ENCODE measurements around the gene ENAH. TPM values are rescaled to one million over a fixed set of nuclear protein-coding genes. Genes with fewer than 3 reads are reported as not detected.
"Not testable (repeated sequence)": the region's sequence is repeated elsewhere in the genome, so short reads cannot be mapped to it uniquely, and the experiment has no call there.

Gene ENAH
- total RNA-seq, 1 experiment from 2014 or later = 121 TPM

DNA sequence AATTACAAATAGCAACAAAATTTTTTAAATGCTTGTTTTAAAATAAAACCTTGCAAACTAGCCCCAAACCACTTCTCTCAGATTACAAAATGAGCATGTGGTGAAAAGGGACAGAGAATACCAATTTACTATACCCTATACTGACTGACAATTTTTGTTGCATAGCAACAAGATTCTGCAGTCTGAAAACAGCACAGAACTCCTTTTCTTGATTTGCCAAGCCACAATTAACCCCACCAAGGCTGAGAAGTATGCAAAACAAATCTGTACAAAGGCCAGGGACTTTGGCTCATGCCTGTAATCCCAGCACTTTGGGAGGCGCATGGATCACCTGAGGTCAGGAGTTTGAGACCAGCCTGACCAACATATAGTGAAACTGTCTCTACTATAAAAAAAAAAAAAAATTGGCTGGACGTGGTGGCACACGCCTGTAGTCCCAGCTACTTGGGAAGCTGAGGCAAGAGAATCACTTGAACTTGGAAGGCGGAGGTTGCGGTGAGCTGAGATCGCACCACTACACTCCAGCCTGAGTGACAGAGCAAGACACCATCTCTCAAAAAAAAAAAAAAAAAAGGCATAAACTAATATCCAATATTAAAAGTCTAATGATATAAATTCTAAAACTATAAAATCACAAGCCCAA lies 21.8 kb downstream of the ENAH start:
- H3K36me3 ChIP-seq = peaks cover 17% of the 10 kb centered on the region
- no peaks in the 10 kb centered on the region for H3K27me3 ChIP-seq
- H3K4me3 ChIP-seq = no peak overlapping the region
- H3K9me3 ChIP-seq = no peaks in the 10 kb centered on the region
- DNase-seq = no peak

- no peaks in the 10 kb centered on the region for H3K27me3 ChIP-seq
- no peak for DNase-seq
- no peaks in the 10 kb centered on the region for H3K9me3 ChIP-seq
- no peak overlapping the region for H3K4me3 ChIP-seq
- H3K36me3 ChIP-seq = peaks cover 15% of the 10 kb centered on the region
Measured at GRCh38 chr1:225629483-225629882, 23.4 kb downstream of the ENAH start.

DNA sequence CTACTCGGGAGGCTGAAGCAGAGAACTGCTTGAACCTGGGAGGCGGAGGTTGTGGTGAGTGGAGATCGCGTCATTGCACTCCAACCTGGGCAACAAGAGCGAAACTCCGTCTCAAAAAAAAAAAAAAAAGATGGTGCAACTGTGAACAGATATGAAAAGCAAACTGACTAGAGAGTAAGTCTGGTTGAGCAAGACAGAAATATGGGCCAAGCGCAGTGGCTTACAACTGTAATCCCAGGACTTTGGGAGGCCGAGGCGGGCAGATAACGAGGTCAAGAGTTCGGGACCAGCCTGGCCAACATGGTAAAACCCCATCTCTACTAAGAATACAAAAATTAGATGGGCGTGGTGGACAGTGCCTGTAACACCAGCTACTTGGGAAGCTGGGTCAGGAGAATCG lies 24.1 kb downstream of the ENAH start:
- H3K27me3 ChIP-seq, H3K4me3 ChIP-seq, DNase-seq, H3K9me3 ChIP-seq: not testable (repeated sequence)
- H3K36me3 ChIP-seq = peaks cover 10% of the 10 kb centered on the region

GRCh38 chr1:225627304-225627947 lies 25.5 kb downstream of the ENAH start:
- no peaks in the 10 kb centered on the region for H3K9me3 ChIP-seq
- H3K4me3 ChIP-seq = no peak overlapping the region
- no peak for DNase-seq
- no peaks in the 10 kb centered on the region for H3K27me3 ChIP-seq
- peaks cover 17% of the 10 kb centered on the region; the same call in 1 of the 2 replicates for H3K36me3 ChIP-seq

DNA sequence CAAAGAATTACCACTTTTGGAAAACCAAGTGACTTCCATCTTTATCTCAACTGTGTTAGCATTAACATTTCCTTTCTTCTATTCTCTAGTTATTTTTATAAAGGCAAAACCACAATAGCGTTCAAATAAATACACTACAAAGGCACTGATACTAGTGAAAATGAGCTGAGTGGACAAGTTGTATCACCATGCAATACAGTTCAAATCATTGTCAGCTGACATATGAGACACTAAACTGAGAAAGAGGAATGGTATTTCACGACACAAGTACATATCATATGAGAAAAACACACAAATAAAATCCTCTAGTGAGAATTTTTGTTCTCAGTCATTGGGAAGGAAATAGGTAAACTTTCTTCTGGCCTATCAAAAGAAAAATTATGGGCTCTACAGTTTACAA lies 26.2 kb downstream of the ENAH start:
- no peak for DNase-seq
- no peaks in the 10 kb centered on the region for H3K9me3 ChIP-seq
- H3K4me3 ChIP-seq = no peak overlapping the region
- no peaks in the 10 kb centered on the region for H3K27me3 ChIP-seq
- peaks cover 22% of the 10 kb centered on the region for H3K36me3 ChIP-seq

- H3K27me3 ChIP-seq = no peaks in the 10 kb centered on the region
- no peak for DNase-seq
- no peaks in the 10 kb centered on the region for H3K9me3 ChIP-seq
- H3K36me3 ChIP-seq = peaks cover 10% of the 10 kb centered on the region
- H3K4me3 ChIP-seq = no peak overlapping the region
Measured at GRCh38 chr1:225617956-225618355, 35.0 kb downstream of the ENAH start.

- DNase-seq = no peak
- H3K36me3 ChIP-seq = peaks cover 6% of the 10 kb centered on the region
- H3K9me3 ChIP-seq = no peaks in the 10 kb centered on the region
- H3K4me3 ChIP-seq = no peak overlapping the region
- no peaks in the 10 kb centered on the region for H3K27me3 ChIP-seq
Measured at GRCh38 chr1:225617479-225617878, 35.4 kb downstream of the ENAH start.

DNA sequence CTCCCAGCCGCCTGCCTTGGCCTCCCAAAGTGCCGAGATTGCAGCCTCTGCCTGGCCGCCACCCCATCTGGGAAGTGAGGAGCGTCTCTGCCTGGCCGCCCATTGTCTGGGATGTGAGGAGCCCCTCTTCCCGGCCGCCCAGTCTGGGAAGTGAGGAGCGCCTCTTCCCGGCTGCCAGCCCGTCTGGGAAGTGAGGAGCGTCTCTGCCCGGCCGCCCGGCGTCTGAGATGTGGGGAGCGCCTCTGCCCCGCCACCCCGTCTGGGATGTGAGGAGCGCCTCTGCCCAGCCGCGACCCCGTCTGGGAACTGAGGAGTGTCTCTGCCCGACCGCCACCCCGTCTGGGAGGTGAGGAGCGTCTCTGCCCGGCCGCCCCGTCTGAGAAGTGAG lies 37.5 kb downstream of the ENAH start:
- not testable (repeated sequence) for H3K36me3 ChIP-seq, H3K9me3 ChIP-seq, H3K27me3 ChIP-seq, DNase-seq, H3K4me3 ChIP-seq

DNA sequence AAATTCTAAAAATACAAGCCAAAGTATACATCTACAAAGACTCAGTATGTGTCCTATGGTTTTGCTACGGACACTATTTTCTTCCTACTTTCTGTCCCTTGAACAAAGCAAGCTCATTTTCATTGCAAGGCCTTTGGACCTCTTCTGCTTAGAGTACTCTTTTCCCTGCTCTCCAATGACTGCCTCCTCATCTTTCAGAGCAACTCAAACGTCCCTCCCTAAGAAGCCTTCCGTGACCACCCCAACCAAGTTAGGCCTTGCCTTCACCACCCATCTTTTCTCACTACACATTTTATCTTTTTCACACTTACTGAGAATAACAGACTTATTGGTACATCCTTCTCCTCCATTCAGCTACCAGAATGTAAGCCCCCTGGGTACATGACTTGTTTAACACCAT lies 39.9 kb downstream of the ENAH start:
- Histone ChIP-seq H3K9me3 (no peaks in the 10 kb centered on the region), H3K27me3 (no peaks in the 10 kb centered on the region), H3K36me3 (no peaks in the 10 kb centered on the region; the same call in 1 of the 2 replicates), H3K4me3 (no peak overlapping the region)
- no peak for DNase-seq

DNA sequence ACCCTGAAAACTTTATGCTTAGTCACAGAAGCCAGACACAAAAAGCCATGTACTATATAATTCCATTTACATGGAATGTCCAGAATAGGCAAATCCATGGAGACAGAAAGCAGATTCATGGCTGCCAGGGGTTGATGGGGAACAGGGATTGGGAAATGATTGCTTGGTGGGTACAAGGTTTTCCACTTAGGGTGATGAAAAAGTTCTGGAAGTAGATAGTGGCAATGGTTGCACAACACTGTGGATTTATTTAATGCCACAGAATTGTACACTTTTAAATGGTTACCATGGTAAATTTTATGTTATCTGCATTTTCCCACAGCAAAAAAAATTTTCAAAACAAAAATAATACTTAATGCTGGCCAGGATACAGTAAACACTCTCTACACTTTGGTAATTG lies 40.6 kb downstream of the ENAH start:
- no peak for DNase-seq
- no peaks in the 10 kb centered on the region for H3K9me3 ChIP-seq
- H3K4me3 ChIP-seq = no peak overlapping the region
- H3K36me3 ChIP-seq = no peaks in the 10 kb centered on the region; the same call in 1 of the 2 replicates
- H3K27me3 ChIP-seq = no peaks in the 10 kb centered on the region

- Histone ChIP-seq H3K27me3 (no peaks in the 10 kb centered on the region), H3K9me3 (no peaks in the 10 kb centered on the region), H3K36me3 (no peaks in the 10 kb centered on the region; the same call in 1 of the 2 replicates), H3K4me3 (no peak overlapping the region)
- DNase-seq = no peak
Measured at GRCh38 chr1:225611537-225612223, 41.2 kb downstream of the ENAH start.

- Histone ChIP-seq H3K27me3 (no peaks in the 10 kb centered on the region), H3K9me3 (no peaks in the 10 kb centered on the region), H3K4me3 (no peak overlapping the region), H3K36me3 (peaks cover 1% of the 10 kb centered on the region)
- no peak for DNase-seq
Measured at GRCh38 chr1:225610539-225610938, 42.4 kb downstream of the ENAH start.

DNA sequence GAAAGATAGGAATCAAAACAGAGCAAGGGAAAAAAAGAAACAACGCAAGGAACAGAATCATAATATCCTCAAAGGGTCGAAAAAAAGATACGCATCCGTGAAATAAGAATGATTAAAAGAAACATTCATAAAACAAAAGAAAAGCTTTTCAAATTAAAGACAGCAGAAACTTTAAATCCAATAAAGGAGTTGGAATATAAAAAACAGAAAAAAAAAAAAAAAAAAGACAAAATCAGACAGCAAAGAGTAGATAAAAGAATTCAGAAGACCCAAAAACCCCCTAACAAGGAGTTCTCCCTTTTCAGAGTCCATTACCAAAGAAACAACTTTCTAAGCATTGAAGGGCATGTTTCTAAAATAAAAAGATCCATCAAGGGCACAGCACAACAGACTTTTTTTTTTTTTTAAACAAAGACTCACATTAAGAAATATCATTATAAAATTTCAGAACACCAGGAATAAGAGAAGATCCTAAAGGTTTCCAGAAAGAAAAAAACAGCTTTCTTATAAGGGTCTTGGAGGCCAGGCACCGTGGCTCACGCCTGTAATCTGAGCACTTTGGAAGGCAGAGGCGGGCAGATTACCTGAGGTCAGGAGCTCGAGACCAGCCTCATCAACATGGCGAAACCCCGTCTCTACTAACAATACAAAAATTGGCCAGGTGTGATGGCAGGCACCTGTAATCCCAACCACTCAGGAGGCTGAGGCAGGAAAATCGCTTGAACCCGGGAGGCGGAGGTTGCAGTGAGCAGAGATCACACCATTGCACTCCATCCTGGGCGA lies 44.7 kb downstream of the ENAH start:
- no peak for DNase-seq
- peaks cover 3% of the 10 kb centered on the region for H3K36me3 ChIP-seq
- no peaks in the 10 kb centered on the region for H3K9me3 ChIP-seq
- no peaks in the 10 kb centered on the region for H3K27me3 ChIP-seq
- H3K4me3 ChIP-seq = no peak overlapping the region

- no peak for DNase-seq
- H3K9me3 ChIP-seq = no peaks in the 10 kb centered on the region
- H3K4me3 ChIP-seq = no peak overlapping the region
- no peaks in the 10 kb centered on the region for H3K27me3 ChIP-seq
- H3K36me3 ChIP-seq = peaks cover 3% of the 10 kb centered on the region; the same call in 1 of the 2 replicates
Measured at GRCh38 chr1:225607355-225607754, 45.6 kb downstream of the ENAH start.

DNA sequence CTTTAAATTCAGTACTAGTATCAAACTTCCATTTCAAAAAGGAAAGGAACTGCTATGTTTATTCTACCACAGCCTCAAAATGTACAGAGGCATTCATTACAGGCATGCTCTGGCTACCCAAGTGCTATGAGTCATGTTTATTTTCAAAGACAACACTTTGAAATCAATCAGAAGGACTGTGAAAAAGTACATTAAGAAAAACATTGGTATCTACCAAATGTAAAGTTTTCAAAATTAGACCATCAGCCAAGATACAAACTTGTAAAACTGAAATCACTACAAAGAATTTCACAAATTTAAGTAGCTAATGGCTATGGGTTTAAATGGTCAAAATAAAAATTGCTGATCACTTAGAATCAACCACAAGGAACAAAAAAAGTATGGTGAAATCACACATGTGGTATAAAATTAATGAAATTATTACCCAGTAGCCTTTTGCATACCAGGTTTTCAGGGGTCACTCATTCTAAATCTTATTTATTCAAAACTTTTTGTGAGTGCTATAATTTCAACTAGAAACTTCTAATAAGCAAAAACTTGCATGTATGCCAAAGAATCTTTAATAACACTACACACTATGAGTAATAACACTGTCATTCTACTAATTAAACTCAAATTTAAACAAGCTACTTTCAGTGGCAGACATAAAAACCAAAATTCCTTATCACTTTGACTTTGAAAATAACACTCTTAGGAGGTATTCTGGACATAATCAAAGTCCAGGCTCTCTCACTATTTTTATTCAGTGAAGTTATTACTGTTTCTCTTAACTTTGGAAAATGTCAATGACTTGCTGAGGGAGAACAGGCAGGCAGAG lies 49.2 kb downstream of the ENAH start:
- Histone ChIP-seq H3K9me3 (peaks cover 6% of the 10 kb centered on the region), H3K4me3 (peak overlapping the region; percentile 7), H3K27me3 (no peaks in the 10 kb centered on the region), H3K36me3 (peaks cover 12% of the 10 kb centered on the region)
- DNase-seq = peak; percentile 36

DNA sequence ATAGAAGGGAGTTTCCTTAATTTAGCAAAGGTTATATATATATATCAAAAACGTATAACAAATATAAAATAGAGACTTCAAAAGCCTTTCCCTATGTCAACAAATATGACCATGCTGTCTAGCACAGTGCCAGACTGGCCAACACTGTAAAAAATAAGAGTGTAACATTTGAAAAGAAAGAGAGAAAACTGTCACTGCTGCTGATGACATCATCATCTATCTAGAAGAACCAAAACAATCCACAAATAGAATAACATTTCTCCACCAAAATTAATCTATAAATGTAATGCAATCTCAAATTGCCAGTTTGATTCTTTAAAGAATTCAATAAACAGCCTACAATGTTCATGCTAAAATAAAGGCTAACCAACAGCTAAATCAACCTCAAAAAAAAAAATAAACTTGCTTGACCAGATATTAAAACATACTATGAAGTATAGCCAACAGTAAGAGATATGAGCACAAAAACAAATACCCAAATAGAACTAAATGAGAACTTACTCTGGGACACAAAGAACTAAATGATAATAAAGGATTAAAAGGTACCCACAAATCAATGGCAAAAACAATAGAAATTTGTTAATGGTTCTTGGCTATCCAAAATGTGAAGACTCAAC lies 50.2 kb downstream of the ENAH start:
- no peak for DNase-seq
- peak overlapping the region; percentile 7 for H3K4me3 ChIP-seq
- peaks cover 6% of the 10 kb centered on the region for H3K9me3 ChIP-seq

More for the DNA sequence above, 50.2 kb downstream of the ENAH start:
- Histone ChIP-seq H3K27me3 (no peaks in the 10 kb centered on the region), H3K36me3 (peaks cover 12% of the 10 kb centered on the region)

All from MG63 (cell line).